Measurements from ENCODE around the gene C3. TPM values are rescaled to one million over a fixed set of nuclear protein-coding genes. Genes with fewer than 3 reads are reported as not detected.

C3 gene
- total RNA-seq, 6 donors from 2014 or later, result 461 to 1,221 (median 854) TPM

- peak in 1 of 2 donors; percentile 8 for TF ChIP-seq POLR2AphosphoS5 (IDR thresholded peaks at IDR 0.05)
- TF ChIP-seq CTCF (IDR thresholded peaks at IDR 0.05), result no peak
- TF ChIP-seq POLR2A (IDR thresholded peaks at IDR 0.05), result peak in 1 of 4 donors; percentile 21
- peak overlapping the region; percentile 21 to 81 (median 27) for H3K27ac ChIP-seq
- peaks cover 22 to 39% (median 32%) of the 10 kb centered on the region in 4 donors for H3K4me1 ChIP-seq
- H3K9me3 ChIP-seq, result no peaks in the 10 kb centered on the region
- peak overlapping the region in 3 of 4 donors; percentile 32 to 48 (median 45) for H3K4me3 ChIP-seq
- no peaks in the 10 kb centered on the region for H3K27me3 ChIP-seq
- peak; percentile 66 to 88 for DNase-seq
- H3K36me3 ChIP-seq, result peaks cover 0 to 16% (median 0%) of the 10 kb centered on the region in 4 donors
- ATAC-seq (ENCODE audit: low FRiP score in 2 of 2), result peak; percentile 71 to 77
- WGBS, 2 donors, result 50 to 68% methylated on average over 11 to 21 of the region's 21 CpGs
Observed at GRCh38 chr19:6718741-6719539, 1.5 kb downstream of the C3 start.

- H3K27me3 ChIP-seq, result no peaks in the 10 kb centered on the region
- H3K4me3 ChIP-seq, result peak overlapping the region in 1 of 4 donors; percentile 10
- H3K4me1 ChIP-seq, result peaks cover 19 to 32% (median 26%) of the 10 kb centered on the region in 4 donors
- TF ChIP-seq CTCF (IDR thresholded peaks at IDR 0.05) (no peak), POLR2AphosphoS5 (IDR thresholded peaks at IDR 0.05) (no peak), POLR2A (IDR thresholded peaks at IDR 0.05) (no peak), EP300 (IDR thresholded peaks at IDR 0.05) (no peak)
- no peak overlapping the region for H3K27ac ChIP-seq
- ATAC-seq (ENCODE audit: low FRiP score in 2 of 2) (no peak), DNase-seq (peak in 1 of 2 donors; percentile 85)
- H3K36me3 ChIP-seq, result peaks cover 0 to 16% (median 0%) of the 10 kb centered on the region in 4 donors
- 59 to 76% methylated on average over 10 to 23 of the region's 23 CpGs for WGBS, 2 donors
- H3K9me3 ChIP-seq, result no peaks in the 10 kb centered on the region
Observed at GRCh38 chr19:6718111-6718740, 2.2 kb downstream of the C3 start.

- H3K36me3 ChIP-seq, result peaks cover 0 to 17% (median under 1%) of the 10 kb centered on the region in 4 donors
- H3K27ac ChIP-seq, result no peak overlapping the region
- ATAC-seq (ENCODE audit: low FRiP score in 2 of 2) (no peak), DNase-seq (no peak)
- H3K27me3 ChIP-seq, result no peaks in the 10 kb centered on the region
- 78 to 82% methylated on average over 4 of the region's 4 CpGs for WGBS, 2 donors
- peaks cover 12 to 24% (median 19%) of the 10 kb centered on the region in 4 donors for H3K4me1 ChIP-seq
- TF ChIP-seq CTCF (IDR thresholded peaks at IDR 0.05), result no peak
- no peak for TF ChIP-seq POLR2AphosphoS5 (IDR thresholded peaks at IDR 0.05)
- TF ChIP-seq EP300 (IDR thresholded peaks at IDR 0.05), result no peak
- no peak for TF ChIP-seq POLR2A (IDR thresholded peaks at IDR 0.05)
- no peak overlapping the region for H3K4me3 ChIP-seq
- no peaks in the 10 kb centered on the region for H3K9me3 ChIP-seq
Observed at GRCh38 chr19:6717441-6717971, 2.9 kb downstream of the C3 start.

- DNase-seq, result no peak
- Histone ChIP-seq H3K4me1 (peaks cover 10 to 20% (median 16%) of the 10 kb centered on the region in 4 donors), H3K9me3 (no peaks in the 10 kb centered on the region), H3K27me3 (no peaks in the 10 kb centered on the region), H3K27ac (no peak overlapping the region), H3K36me3 (peaks cover 0 to 20% (median 2%) of the 10 kb centered on the region in 4 donors), H3K4me3 (no peak overlapping the region)
- ATAC-seq (ENCODE audit: low FRiP score in 2 of 2), result no peak
- WGBS, 2 donors, result 71 to 73% methylated on average over 7 to 10 of the region's 10 CpGs
- TF ChIP-seq EP300 (IDR thresholded peaks at IDR 0.05) (no peak), POLR2A (IDR thresholded peaks at IDR 0.05) (no peak), POLR2AphosphoS5 (IDR thresholded peaks at IDR 0.05) (no peak), CTCF (IDR thresholded peaks at IDR 0.05) (no peak)
Observed at GRCh38 chr19:6717036-6717435, 3.4 kb downstream of the C3 start.

Measured in upper lobe of left lung (tissue), 6 donors.